NCI-H1694 treated with DMSO at 0.1 percent for 48 hours (cell line): Measurements from ENCODE around the gene FER.
A peak's percentile ranks its signal among the peaks of the same experiment; 100 is the strongest.
"Not testable (repeated sequence)": the region's sequence is repeated elsewhere in the genome, so short reads cannot be mapped to it uniquely, and the experiment has no call there.

Experiments
- DNase-seq: peaks from one replicate; lab custom pipeline; 2025; lab: John Stamatoyannopoulos, UW

FER gene

GRCh38 chr5:108798513-108799265 lies 51.0 kb downstream of the FER start:
- DNase-seq = no peak

GRCh38 chr5:108801301-108801700 lies 53.6 kb downstream of the FER start:
- no peak for DNase-seq

- no peak for DNase-seq
Observed at GRCh38 chr5:108801776-108802175, 54.1 kb downstream of the FER start.

- DNase-seq = no peak
Observed at GRCh38 chr5:108810717-108811116, 63.0 kb downstream of the FER start.

GRCh38 chr5:108813673-108814072 lies 66.0 kb downstream of the FER start:
- no peak for DNase-seq

- DNase-seq = no peak
Observed at GRCh38 chr5:108814551-108814950, 66.9 kb downstream of the FER start.

- no peak for DNase-seq
Observed at GRCh38 chr5:108818613-108819272, 71.0 kb downstream of the FER start.

GRCh38 chr5:108820983-108821382 lies 73.3 kb downstream of the FER start:
- DNase-seq = no peak

GRCh38 chr5:108822211-108822947 lies 74.7 kb downstream of the FER start:
- no peak for DNase-seq

- DNase-seq = no peak
Observed at GRCh38 chr5:108827131-108827530, 79.4 kb downstream of the FER start.

GRCh38 chr5:108830705-108831276 lies 83.1 kb downstream of the FER start:
- no peak for DNase-seq

GRCh38 chr5:108836492-108836891 lies 88.8 kb downstream of the FER start:
- DNase-seq = no peak

- not testable (repeated sequence) for DNase-seq
Observed at GRCh38 chr5:108842260-108842941, 94.7 kb downstream of the FER start.

- DNase-seq = not testable (repeated sequence)
Observed at GRCh38 chr5:108851129-108851528, 103.4 kb downstream of the FER start.

- no peak for DNase-seq
Observed at GRCh38 chr5:108857905-108858304, 110.2 kb downstream of the FER start.

- DNase-seq = no peak
Observed at GRCh38 chr5:108858959-108859358, 111.3 kb downstream of the FER start.

- DNase-seq = peak; percentile 38
Observed at GRCh38 chr5:108862211-108862610, 114.5 kb downstream of the FER start.

- not testable (repeated sequence) for DNase-seq
Observed at GRCh38 chr5:108866097-108866496, 118.4 kb downstream of the FER start.

- DNase-seq = no peak
Observed at GRCh38 chr5:108867656-108868055, 120.0 kb downstream of the FER start.

- DNase-seq = no peak
Observed at GRCh38 chr5:108869066-108869465, 121.4 kb downstream of the FER start.

- no peak for DNase-seq
Observed at GRCh38 chr5:108876451-108876850, 128.8 kb downstream of the FER start.

- no peak for DNase-seq
Observed at GRCh38 chr5:108878756-108879155, 131.1 kb downstream of the FER start.
